Endothelial cell of umbilical vein (primary cell): ENCODE measurements around the gene TNP1. TPM values are rescaled to one million over a fixed set of nuclear protein-coding genes. Genes with fewer than 3 reads are reported as not detected.

Experiments used
- BruUV-seq: library from RNA; stranded (reverse); fragments of 400-500 nt; replicated peaks from 2 replicates; lab custom pipeline; 2021; lab: Mats Ljungman, UMichigan
- CTCF ChIA-PET: fragments of 300-600, 350-600 bp; sonication (Branson Sonifier 250); formaldehyde crosslinking; loops from one replicate; lab custom pipeline; 2021; ENCODE audit warnings: antibody characterized with exemption, inconsistent platforms; lab: Charles Lee
- POLR2A ChIA-PET: fragments of 300-600, 350-600 bp; sonication (Branson Sonifier 250); formaldehyde crosslinking; loops from one replicate; lab custom pipeline; 2021; ENCODE audit warnings: antibody characterized with exemption, inconsistent platforms; lab: Charles Lee
- DNase-seq: peaks from one replicate; pipeline ENCODE4 v3.0.0-alpha.2; 2011; ENCODE audit warnings: low read depth, low spot score
- FAIRE-seq: peaks from 2 replicates; lab custom pipeline; 2011; peaks lifted over from hg19 to GRCh38; lab: Jason Lieb, UNC
- H2AFZ ChIP-seq: 2 replicates; pipeline ENCODE4 v1.6.0; 2012; ENCODE audit warnings: low read depth, low read length, control low read depth, inconsistent platforms
- H3K27ac ChIP-seq: 2 replicates; pipeline ENCODE4 v1.5.1; 2011; ENCODE audit warnings: low read depth, mild to moderate bottlenecking, control low read depth, low read length, moderate library complexity; ENCODE audit not compliant: insufficient read depth
- H3K27me3 ChIP-seq, 2 experiments: 2 replicates each; pipeline versions ENCODE4 v1.6.0 to v1.6.1; 2011; ENCODE audit warnings: low read length in 2 of 2, mixed read lengths in 1 of 2; ENCODE audit not compliant: control insufficient read depth in 2 of 2, insufficient read depth in 2 of 2
- H3K36me3 ChIP-seq, 2 experiments: 2 replicates in 1 of 2; 3 replicates in 1 of 2; pipeline ENCODE4 v1.5.1; 2011; ENCODE audit warnings: low read length in 2 of 2, mild to moderate bottlenecking in 1 of 2, moderate library complexity in 1 of 2; ENCODE audit not compliant: control insufficient read depth in 2 of 2, insufficient read depth in 2 of 2; ENCODE audit errors: extremely low read depth in 1 of 2
- H3K4me1 ChIP-seq: 3 replicates; pipeline ENCODE4 v1.5.1; 2011; ENCODE audit warnings: mild to moderate bottlenecking, low read length; ENCODE audit not compliant: control insufficient read depth, insufficient read depth; ENCODE audit errors: extremely low read depth
- H3K4me2 ChIP-seq: 2 replicates; pipeline ENCODE4 v1.6.1; 2011; ENCODE audit warnings: low read length, control low read depth, mixed read lengths; ENCODE audit not compliant: insufficient read depth
- H3K4me3 ChIP-seq, 3 experiments: fragments of 200-600 bp in 1 of 3; sonication (generic), shearing (Covaris generic) in 1 of 3; replicated peaks in 1 of 3; 2 replicates each; pipeline ENCODE4 v1.5.1; 2011 to 2016; ENCODE audit warnings: control low read depth in 3 of 3, low read length in 3 of 3, mild to moderate bottlenecking in 2 of 3, inconsistent platforms in 1 of 3, low read depth in 1 of 3, moderate library complexity in 1 of 3; ENCODE audit not compliant: insufficient read depth in 1 of 3
- H3K79me2 ChIP-seq: 2 replicates; pipeline ENCODE4 v1.6.0; 2012; ENCODE audit warnings: low read length, inconsistent platforms; ENCODE audit not compliant: control insufficient read depth, insufficient read depth
- H3K9ac ChIP-seq: replicated peaks from 2 replicates; pipeline ENCODE3; 2011; ENCODE audit warnings: low read length, control low read depth; ENCODE audit not compliant: insufficient read depth; ENCODE audit errors: extremely low read depth
- H3K9me1 ChIP-seq: replicated peaks from 3 replicates; pipeline ENCODE4 v1.6.0; 2011; ENCODE audit warnings: mild to moderate bottlenecking, low read length; ENCODE audit not compliant: control insufficient read depth, insufficient read depth; ENCODE audit errors: extremely low read depth
- H3K9me3 ChIP-seq: replicated peaks from 2 replicates; pipeline ENCODE4 v1.5.1; 2012; ENCODE audit warnings: low read length, inconsistent platforms; ENCODE audit not compliant: control insufficient read depth, insufficient read depth
- H4K20me1 ChIP-seq: replicated peaks from 2 replicates; pipeline ENCODE3; 2011; ENCODE audit warnings: mild to moderate bottlenecking, low read length; ENCODE audit not compliant: control insufficient read depth, insufficient read depth; ENCODE audit errors: extremely low read depth
- EZH2 ChIP-seq: IDR thresholded peaks from 2 replicates; pipeline ENCODE4 v1.6.1; 2012; ENCODE audit warnings: borderline replicate concordance, low read depth, mild to moderate bottlenecking, moderate library complexity, low read length, inconsistent platforms; ENCODE audit not compliant: severe bottlenecking
- FOS ChIP-seq: IDR thresholded peaks from 2 replicates; pipeline ENCODE4 v1.6.1; 2011; ENCODE audit warnings: mild to moderate bottlenecking, low read length, moderate library complexity, borderline replicate concordance; ENCODE audit not compliant: insufficient read depth
- GATA2 ChIP-seq: IDR thresholded peaks from 2 replicates; pipeline ENCODE4 v1.7.0; 2011; ENCODE audit warnings: low read depth, mild to moderate bottlenecking, moderate library complexity, mixed read lengths, low read length; ENCODE audit not compliant: insufficient read length, insufficient read depth
- JUN ChIP-seq: IDR thresholded peaks from 2 replicates; pipeline ENCODE4 v1.6.1; 2011; ENCODE audit warnings: borderline replicate concordance, low read depth; ENCODE audit not compliant: insufficient read length, insufficient read depth
- MAX ChIP-seq: IDR thresholded peaks from 2 replicates; pipeline ENCODE4 v1.6.1; 2011; ENCODE audit not compliant: insufficient read depth, insufficient read length
- MYC ChIP-seq: IDR thresholded peaks from one replicate; pipeline ENCODE4 v1.6.1; 2011; ENCODE audit warnings: mild to moderate bottlenecking, low read depth, low read length
- POLR2A ChIP-seq: IDR thresholded peaks from 2 replicates; pipeline ENCODE4 v1.6.1; 2012; ENCODE audit warnings: low read depth, mild to moderate bottlenecking, control low read depth, low read length
- POLR2AphosphoS5 ChIP-seq: IDR thresholded peaks from 2 replicates; pipeline ENCODE4 v1.6.1; 2012; ENCODE audit warnings: low read depth, mild to moderate bottlenecking, control low read depth, low read length, moderate library complexity; ENCODE audit not compliant: insufficient read depth
- dilution Hi-C: fragments of 300-500 bp; cut with MboI; formaldehyde crosslinking; loops from one replicate; pipeline ENCODE4 v1.15.0; 2019; ENCODE audit warnings: low sequenced_read_pairs; ENCODE audit not compliant: extremely low pct_ligation_motif_present
- intact Hi-C: fragments of 100-400 bp; cut with micrococcal nuclease; formaldehyde crosslinking; loops from one replicate; pipeline ENCODE4 v1.10.0; 2022
- polyA plus RNA-seq, 4 experiments: library from polyadenylated mRNA; depleted of rRNA in 3 of 4; stranded (reverse) in 3 of 4; unstranded in 1 of 4; fragments of >200 nt; gene quantifications; 2 replicates each; pipeline versions ENCODE4 v1.2.1 to v1.2.3, GENCODE V29; 2011 to 2012; ENCODE audit warnings: missing spikeins in 1 of 4
- total RNA-seq: library from RNA; stranded (reverse); gene quantifications from 2 replicates; pipeline ENCODE4 v1.2.3, GENCODE V29; 2021
- TF ChIP-seq, protein P1 (sequence below), 2 donors: IDR thresholded peaks; 1 replicate in 1 of 2; 2 replicates in 1 of 2; pipeline ENCODE4 v1.5.1; 2011; ENCODE audit warnings: low read length in 2 of 2, mild to moderate bottlenecking in 2 of 2, moderate library complexity in 2 of 2, control low read depth in 1 of 2, inconsistent platforms in 1 of 2, low read depth in 1 of 2; ENCODE audit not compliant: insufficient read depth in 1 of 2; ENCODE audit errors: extremely low read depth in 1 of 2

TNP1 gene
- total and polyA plus RNA-seq, 2 donors (not counting 3 experiments of a cell fraction or from before 2014, with no cell fraction given), result not detected

DNA sequence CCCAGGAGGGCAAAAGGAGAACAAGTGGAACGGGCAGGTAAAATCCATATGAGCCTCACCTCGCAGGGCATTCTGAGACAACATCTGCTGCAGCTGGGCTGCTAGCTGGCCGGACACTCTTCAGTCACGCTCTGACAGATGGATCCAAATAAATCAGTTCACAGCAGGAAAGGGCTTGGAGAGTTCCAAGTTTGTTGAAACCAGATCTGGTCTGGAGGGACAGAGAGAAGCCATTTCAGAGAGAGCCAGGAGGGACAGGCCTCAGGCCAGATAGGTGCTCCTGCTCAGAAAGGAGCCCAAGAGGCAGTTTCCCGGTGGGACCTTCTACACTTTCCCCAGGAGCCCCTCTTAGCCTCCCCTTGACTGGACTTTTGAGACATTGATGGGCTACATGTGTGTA lies 28.2 kb upstream of the TNP1 start:
- TF ChIP-seq GATA2 (no peak), FOS (no peak), MYC (no peak), POLR2AphosphoS5 (no peak), JUN (no peak), POLR2A (no peak), MAX (no peak), EZH2 (no peak)
- TF ChIP-seq, protein P1, sequence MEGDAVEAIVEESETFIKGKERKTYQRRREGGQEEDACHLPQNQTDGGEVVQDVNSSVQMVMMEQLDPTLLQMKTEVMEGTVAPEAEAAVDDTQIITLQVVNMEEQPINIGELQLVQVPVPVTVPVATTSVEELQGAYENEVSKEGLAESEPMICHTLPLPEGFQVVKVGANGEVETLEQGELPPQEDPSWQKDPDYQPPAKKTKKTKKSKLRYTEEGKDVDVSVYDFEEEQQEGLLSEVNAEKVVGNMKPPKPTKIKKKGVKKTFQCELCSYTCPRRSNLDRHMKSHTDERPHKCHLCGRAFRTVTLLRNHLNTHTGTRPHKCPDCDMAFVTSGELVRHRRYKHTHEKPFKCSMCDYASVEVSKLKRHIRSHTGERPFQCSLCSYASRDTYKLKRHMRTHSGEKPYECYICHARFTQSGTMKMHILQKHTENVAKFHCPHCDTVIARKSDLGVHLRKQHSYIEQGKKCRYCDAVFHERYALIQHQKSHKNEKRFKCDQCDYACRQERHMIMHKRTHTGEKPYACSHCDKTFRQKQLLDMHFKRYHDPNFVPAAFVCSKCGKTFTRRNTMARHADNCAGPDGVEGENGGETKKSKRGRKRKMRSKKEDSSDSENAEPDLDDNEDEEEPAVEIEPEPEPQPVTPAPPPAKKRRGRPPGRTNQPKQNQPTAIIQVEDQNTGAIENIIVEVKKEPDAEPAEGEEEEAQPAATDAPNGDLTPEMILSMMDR (IDR thresholded peaks at IDR 0.05; ENCODE audit: extremely low read depth in 1 of 2, insufficient read depth in 1 of 2, low read depth in 1 of 2, low read length in 2 of 2), result no peak
- no peaks in the 10 kb centered on the region for H3K36me3 ChIP-seq
- dilution Hi-C loops (no loop called here), intact Hi-C loops (no loop called here)
- no peaks in the 10 kb centered on the region for H3K79me2 ChIP-seq
- no peaks in the 10 kb centered on the region for H3K4me1 ChIP-seq
- no peak overlapping the region for H3K4me3 ChIP-seq
- no peaks in the 10 kb centered on the region for H3K9me3 ChIP-seq
- no peaks in the 10 kb centered on the region for H3K9me1 ChIP-seq
- no peak for FAIRE-seq
- no peak overlapping the region for H2AFZ ChIP-seq
- POLR2A ChIA-PET, result no interaction called here
- no peak overlapping the region for H3K9ac ChIP-seq
- no peak overlapping the region for H3K27ac ChIP-seq
- no peaks in the 10 kb centered on the region for H4K20me1 ChIP-seq
- no peak for DNase-seq
- CTCF ChIA-PET, result no interaction called here
- no TSS peak for BruUV-seq
- no peaks in the 10 kb centered on the region for H3K27me3 ChIP-seq
- no peak overlapping the region for H3K4me2 ChIP-seq
